Retinal pigment epithelial cell (primary cell): ENCODE data around the gene KRTAP5-5.
"Not testable (repeated sequence)": the region's sequence is repeated elsewhere in the genome, so short reads cannot be mapped to it uniquely, and the experiment has no call there.

ENCODE experiments used
- DNase-seq: peaks from one replicate; pipeline ENCODE4 v3.0.0-alpha.2; 2010; ENCODE audit warnings: low read depth
- H3K4me3 ChIP-seq: 2 replicates; pipeline ENCODE4 v1.5.1; 2011; ENCODE audit warnings: mild to moderate bottlenecking, low read length, control low read depth, moderate library complexity
- TF ChIP-seq, protein P1 (sequence below): conservative IDR thresholded peaks from 2 replicates; pipeline ENCODE4 v1.5.1; 2011; ENCODE audit warnings: low read depth, low read length, control low read depth, inconsistent platforms

Gene KRTAP5-5

DNA sequence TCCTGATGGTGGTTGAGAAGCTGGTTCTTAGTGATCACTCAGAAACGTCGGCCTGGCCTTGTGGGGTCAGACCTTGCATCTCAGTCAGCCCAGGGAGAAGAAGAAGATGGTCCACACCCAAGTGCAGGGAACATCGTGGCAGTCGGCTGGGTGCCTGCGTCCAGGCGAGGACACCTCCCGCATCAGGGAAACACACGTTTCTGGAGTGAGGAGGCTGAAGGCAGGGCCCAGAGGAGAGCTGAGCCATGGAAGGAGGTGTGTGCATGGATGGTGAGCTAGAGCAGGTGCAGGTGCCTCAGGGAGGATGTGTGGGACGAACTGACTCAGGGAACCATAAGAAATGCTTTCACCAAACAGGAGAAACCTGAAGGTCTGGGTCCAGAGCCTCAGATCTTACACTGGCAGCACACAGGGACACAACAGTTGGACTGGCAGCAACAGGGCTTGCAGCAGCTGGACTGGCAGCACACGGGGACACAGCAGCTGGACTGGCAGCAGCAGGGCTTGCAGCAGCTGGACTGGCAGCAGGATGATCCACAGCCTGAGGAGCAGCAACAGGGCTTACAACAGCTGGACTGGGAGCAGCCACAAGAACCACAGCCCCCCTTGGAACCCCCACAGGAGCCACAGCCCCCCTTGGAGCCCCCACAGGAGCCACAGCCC, 32.1 kb upstream of the KRTAP5-5 start:
- TF ChIP-seq, protein P1, sequence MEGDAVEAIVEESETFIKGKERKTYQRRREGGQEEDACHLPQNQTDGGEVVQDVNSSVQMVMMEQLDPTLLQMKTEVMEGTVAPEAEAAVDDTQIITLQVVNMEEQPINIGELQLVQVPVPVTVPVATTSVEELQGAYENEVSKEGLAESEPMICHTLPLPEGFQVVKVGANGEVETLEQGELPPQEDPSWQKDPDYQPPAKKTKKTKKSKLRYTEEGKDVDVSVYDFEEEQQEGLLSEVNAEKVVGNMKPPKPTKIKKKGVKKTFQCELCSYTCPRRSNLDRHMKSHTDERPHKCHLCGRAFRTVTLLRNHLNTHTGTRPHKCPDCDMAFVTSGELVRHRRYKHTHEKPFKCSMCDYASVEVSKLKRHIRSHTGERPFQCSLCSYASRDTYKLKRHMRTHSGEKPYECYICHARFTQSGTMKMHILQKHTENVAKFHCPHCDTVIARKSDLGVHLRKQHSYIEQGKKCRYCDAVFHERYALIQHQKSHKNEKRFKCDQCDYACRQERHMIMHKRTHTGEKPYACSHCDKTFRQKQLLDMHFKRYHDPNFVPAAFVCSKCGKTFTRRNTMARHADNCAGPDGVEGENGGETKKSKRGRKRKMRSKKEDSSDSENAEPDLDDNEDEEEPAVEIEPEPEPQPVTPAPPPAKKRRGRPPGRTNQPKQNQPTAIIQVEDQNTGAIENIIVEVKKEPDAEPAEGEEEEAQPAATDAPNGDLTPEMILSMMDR: no peak
- H3K4me3 ChIP-seq: no peak overlapping the region
- DNase-seq: no peak

DNA sequence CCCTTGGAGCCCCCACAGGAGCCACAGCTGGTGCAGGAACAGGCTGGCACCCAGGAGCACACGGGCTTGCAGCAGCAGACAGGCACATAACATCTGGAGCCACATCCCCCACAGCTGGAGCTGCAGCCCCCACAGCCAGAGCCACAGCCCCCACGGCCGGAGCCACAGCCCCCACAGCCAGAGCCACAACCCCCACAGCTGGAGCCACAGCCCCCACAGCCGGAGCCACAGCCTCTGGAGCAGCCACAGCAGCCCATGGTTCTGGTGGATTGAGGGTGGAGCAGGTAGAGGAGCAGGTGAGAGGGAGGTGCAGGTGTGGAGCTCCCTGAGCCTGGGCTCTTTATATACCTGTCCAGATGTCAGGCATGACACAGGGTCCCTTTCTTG, 31.6 kb upstream of the KRTAP5-5 start, which contains the start of gene KRTAP5-2:
Gene KRTAP5-2, minus strand, starts transcription at position 301 of the 387 bp plus-strand sequence. Its CDS starts 44 bp downstream, at position 257.
- H3K4me3 ChIP-seq: no peak within 1 kb of the TSS
- no peak for DNase-seq
- TF ChIP-seq, protein P1: no peak

DNA sequence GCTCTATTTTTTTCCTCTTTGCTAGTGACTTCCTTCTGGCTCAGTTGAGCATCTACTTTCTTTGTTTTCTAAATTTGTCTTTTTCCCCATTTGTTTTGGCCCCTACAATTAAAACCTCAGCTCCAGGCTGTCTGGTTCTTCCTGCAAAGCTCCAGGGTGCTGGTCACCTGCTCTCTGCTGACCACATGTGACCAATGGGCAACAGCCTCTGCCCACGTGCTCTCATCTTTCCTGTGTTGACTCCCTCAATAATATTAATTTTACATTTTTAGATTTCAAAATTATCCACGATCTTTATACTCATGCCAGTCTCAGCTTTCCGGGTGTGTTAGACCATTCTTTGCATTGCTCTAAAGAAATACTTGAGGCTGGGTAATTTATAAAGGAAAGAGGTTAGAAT, 31.2 kb upstream of the KRTAP5-5 start:
- H3K4me3 ChIP-seq, DNase-seq: not testable (repeated sequence)

DNA sequence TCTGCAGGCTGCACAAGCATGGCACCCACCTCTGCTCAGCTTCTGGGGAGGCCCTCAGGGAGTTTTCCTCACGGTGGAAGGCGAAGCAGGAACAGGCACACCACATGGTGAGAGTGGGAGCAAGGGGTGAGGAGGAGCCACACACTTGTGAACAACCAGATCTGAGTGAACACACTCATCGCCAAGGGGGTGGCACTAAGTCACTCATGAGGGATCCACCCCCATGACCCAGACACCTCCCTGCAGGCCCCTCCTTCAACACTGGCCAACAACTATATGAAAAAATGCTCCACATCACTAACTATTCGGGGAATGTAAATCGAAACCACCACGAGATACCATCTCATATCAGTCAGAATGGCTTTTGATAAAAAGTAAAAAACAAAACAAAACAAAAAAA, 30.8 kb upstream of the KRTAP5-5 start:
- TF ChIP-seq, protein P1: no peak
- H3K4me3 ChIP-seq: no peak overlapping the region
- DNase-seq: no peak

DNA sequence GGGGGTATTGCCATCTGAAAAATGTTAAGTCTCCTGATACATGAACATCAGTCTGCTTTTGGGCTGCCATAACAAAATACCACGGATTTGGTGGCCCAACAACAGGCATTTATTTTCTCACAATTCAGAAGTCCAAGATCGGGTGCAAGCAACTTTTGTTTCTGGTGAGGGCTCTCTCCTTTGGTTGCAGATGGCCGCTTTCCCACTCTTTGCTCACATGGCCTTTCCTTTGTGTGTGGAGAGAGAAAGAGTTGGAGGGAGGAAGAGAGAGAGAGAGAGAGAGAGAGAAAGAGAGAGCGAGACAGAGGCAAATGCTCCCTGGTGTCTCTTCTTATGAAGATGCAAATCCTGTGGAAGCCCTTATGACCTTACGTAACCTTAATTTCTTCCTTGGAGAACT, 28.9 kb upstream of the KRTAP5-5 start:
- no peak overlapping the region for H3K4me3 ChIP-seq
- no peak for DNase-seq
- TF ChIP-seq, protein P1: no peak

DNA sequence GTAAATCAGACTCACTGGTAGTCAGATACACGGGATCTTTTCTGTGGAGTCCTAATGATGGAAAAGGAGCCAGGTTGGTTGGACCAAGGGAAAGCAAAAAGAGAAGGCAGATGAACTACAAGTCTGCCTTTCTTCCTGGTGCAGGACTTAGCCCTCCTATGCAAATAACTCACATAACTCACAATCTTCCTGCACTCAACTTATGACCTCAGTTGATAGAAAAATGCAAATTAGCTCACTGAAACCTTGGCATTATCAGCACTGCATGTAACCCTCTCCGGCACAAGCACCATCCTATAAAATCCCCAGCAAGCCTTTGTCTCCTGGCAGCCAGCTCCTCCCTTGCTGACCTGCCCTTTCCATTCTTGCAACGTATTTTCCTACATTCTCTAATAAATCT, 27.9 kb upstream of the KRTAP5-5 start:
- DNase-seq, H3K4me3 ChIP-seq: not testable (repeated sequence)

DNA sequence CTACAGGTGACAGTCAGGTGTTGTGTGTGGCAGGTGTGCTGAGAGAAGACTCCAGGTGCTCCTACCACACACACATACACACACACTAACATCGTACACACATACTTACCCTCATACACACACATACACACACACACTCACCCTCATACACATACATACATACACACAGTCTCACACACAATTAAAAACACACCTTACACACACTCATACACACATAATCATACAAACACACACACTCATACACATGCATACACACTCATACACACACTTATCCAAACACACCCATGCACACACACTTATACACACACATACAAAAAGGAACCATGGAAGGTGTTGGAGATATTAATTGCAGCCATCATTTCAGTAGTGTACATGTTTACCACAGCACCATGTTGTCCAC, 25.9 kb upstream of the KRTAP5-5 start:
- TF ChIP-seq, protein P1: no peak
- DNase-seq: no peak
- no peak overlapping the region for H3K4me3 ChIP-seq

DNA sequence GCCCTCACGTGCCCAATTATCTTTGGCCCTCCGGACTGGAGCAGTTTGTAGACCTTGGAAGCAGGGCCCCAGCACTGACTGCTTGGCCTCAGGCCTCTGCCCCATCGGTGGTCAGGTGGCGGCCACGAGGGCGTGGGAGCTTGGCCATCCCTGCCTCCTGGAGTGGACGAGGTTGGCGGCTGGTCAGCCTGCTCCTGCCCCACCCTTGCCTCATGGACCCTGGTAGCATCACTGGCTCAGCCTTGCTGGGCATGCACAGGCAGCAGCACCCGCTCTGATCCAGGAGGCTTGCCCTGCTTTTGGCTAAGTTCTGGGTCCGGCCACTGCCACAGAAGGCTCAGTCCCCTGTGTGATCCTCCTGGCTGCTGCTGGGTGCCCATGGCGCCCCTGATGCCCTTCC, 25.4 kb upstream of the KRTAP5-5 start:
- TF ChIP-seq, protein P1: no peak
- no peak overlapping the region for H3K4me3 ChIP-seq
- no peak for DNase-seq
